ENCODE data around the gene RBMXL3. TPM values are rescaled to one million over a fixed set of nuclear protein-coding genes. Genes with fewer than 3 reads are reported as not detected.

Gene RBMXL3
- total RNA-seq, 1 experiment from 2014 or later: not detected

DNA sequence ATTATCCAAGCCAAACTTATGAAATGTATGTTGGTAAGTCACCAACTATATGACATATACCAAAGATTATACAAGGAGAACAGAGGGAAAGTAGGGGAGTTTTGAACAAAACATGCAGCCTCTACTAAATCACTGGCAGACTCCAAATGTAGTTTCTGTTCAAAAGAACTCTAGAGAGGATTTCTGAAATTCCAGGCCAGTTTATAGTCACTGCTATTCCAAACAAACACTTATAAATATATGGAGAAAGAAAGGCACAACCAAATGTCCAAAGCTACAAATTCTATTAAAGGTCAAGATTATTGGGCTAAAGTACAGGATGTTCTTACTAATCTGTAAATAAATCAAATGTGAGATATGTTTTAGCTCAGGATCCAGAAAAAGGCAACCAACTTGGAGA is 47.4 kb downstream of the RBMXL3 start:
- Mint-ChIP-seq H3K4me3 (no peak overlapping the region), H3K36me3 (ENCODE audit: insufficient read depth in 1 of 3, low read depth in 3 of 3) (no peaks in the 10 kb centered on the region; a peak in 1 of 7 replicates), H3K4me1 (peaks cover 23 to 32% of the 10 kb centered on the region in 2 experiments), H3K27ac (no peak overlapping the region), H3K27me3 (ENCODE audit: low read depth) (peaks cover 42% of the 10 kb centered on the region), H3K9me3 (peaks cover 2 to 3% of the 10 kb centered on the region in 2 experiments; a peak in 2 of 5 replicates)
- Histone ChIP-seq H2AFZ (ENCODE audit: low read length) (no peak overlapping the region), H4K5ac (ENCODE audit: insufficient read length, low read depth, low read length) (no peak overlapping the region), H3K9ac (ENCODE audit: extremely low read depth, insufficient read length, low read length) (no peak overlapping the region), H2BK15ac (ENCODE audit: low read depth, low read length) (no peak overlapping the region), H3K56ac (ENCODE audit: insufficient read length, low read depth, low read length) (no peak overlapping the region), H3K27me3 (ENCODE audit: insufficient read depth, low read length) (no peaks in the 10 kb centered on the region; the same call in 1 of the 2 replicates), H3K23me2 (ENCODE audit: insufficient read length, low read depth, low read length, poor library complexity, severe bottlenecking) (peaks cover 5% of the 10 kb centered on the region), H2BK20ac (ENCODE audit: low read depth, low read length, poor library complexity, severe bottlenecking) (no peak overlapping the region), H3K9me3 (ENCODE audit: control insufficient read depth, low read depth, low read length) (no peaks in the 10 kb centered on the region), H3K27ac (ENCODE audit: insufficient read length, low read depth, low read length) (no peak overlapping the region), H3K4me2 (ENCODE audit: insufficient read depth, insufficient read length, low read length) (no peak overlapping the region), H3K79me2 (ENCODE audit: insufficient read depth, low read length) (no peaks in the 10 kb centered on the region), H3K4me1 (ENCODE audit: insufficient read depth, low read length) (no peaks in the 10 kb centered on the region), H4K20me1 (ENCODE audit: control insufficient read depth, insufficient read depth, insufficient read length) (no peaks in the 10 kb centered on the region), H3K4ac (ENCODE audit: low read depth, low read length) (no peak overlapping the region), H3K79me1 (ENCODE audit: insufficient read depth, low read depth, low read length, poor library complexity, severe bottlenecking) (no peaks in the 10 kb centered on the region), H4K8ac (replicated peaks; ENCODE audit: insufficient read length, low read depth, low read length) (no peak overlapping the region), H4K91ac (ENCODE audit: insufficient read length, low read depth, low read length) (no peak overlapping the region), H3T11ph (ENCODE audit: low read length) (no peak overlapping the region), H2AK5ac (ENCODE audit: insufficient read length, low read length) (no peak overlapping the region), H3K18ac (ENCODE audit: insufficient read length, low read depth, low read length) (no peak overlapping the region), H2BK12ac (ENCODE audit: insufficient read length, low read depth, low read length) (no peak overlapping the region), H3K14ac (ENCODE audit: insufficient read depth, low read length) (no peak overlapping the region), H2BK5ac (ENCODE audit: insufficient read length, low read length) (no peak overlapping the region), H3K23ac (ENCODE audit: insufficient read length, low read depth, low read length) (no peak overlapping the region), H2BK120ac (ENCODE audit: low read depth, low read length, poor library complexity, severe bottlenecking) (no peak overlapping the region)
- DNase-seq: no peak
- TF ChIP-seq, protein P1, sequence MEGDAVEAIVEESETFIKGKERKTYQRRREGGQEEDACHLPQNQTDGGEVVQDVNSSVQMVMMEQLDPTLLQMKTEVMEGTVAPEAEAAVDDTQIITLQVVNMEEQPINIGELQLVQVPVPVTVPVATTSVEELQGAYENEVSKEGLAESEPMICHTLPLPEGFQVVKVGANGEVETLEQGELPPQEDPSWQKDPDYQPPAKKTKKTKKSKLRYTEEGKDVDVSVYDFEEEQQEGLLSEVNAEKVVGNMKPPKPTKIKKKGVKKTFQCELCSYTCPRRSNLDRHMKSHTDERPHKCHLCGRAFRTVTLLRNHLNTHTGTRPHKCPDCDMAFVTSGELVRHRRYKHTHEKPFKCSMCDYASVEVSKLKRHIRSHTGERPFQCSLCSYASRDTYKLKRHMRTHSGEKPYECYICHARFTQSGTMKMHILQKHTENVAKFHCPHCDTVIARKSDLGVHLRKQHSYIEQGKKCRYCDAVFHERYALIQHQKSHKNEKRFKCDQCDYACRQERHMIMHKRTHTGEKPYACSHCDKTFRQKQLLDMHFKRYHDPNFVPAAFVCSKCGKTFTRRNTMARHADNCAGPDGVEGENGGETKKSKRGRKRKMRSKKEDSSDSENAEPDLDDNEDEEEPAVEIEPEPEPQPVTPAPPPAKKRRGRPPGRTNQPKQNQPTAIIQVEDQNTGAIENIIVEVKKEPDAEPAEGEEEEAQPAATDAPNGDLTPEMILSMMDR (conservative IDR thresholded peaks at IDR 0.05): no peak
